ENCODE measurements around the gene CACNB2. TPM values are rescaled to one million over a fixed set of nuclear protein-coding genes. Genes with fewer than 3 reads are reported as not detected.

The CACNB2 gene
- total RNA-seq, 1 donor from 2014 or later, result 4.9 TPM

GRCh38 chr10:18571076-18571475, 430.9 kb downstream of the CACNB2 start:
- Mint-ChIP-seq H3K27ac (no peak overlapping the region), H3K27me3 (no peaks in the 10 kb centered on the region), H3K36me3 (ENCODE audit: insufficient read depth) (peaks cover 13% of the 10 kb centered on the region), H3K4me1 (ENCODE audit: low read depth) (no peaks in the 10 kb centered on the region), H3K9me3 (ENCODE audit: low read depth) (peaks cover 8% of the 10 kb centered on the region), H3K4me3 (ENCODE audit: low read depth) (no peak overlapping the region)
- TF ChIP-seq CTCF (IDR thresholded peaks at IDR 0.05; ENCODE audit: unreplicated experiment), result no peak
- no peak for DNase-seq (ENCODE audit: low spot score, unreplicated experiment)

GRCh38 chr10:18571780-18572179, 431.6 kb downstream of the CACNB2 start:
- no peak for TF ChIP-seq CTCF (IDR thresholded peaks at IDR 0.05; ENCODE audit: unreplicated experiment)
- H3K36me3 Mint-ChIP-seq (ENCODE audit: insufficient read depth), result peaks cover 16% of the 10 kb centered on the region
- no peaks in the 10 kb centered on the region for H3K4me1 Mint-ChIP-seq (ENCODE audit: low read depth)
- DNase-seq (ENCODE audit: low spot score, unreplicated experiment), result no peak
- H3K9me3 Mint-ChIP-seq (ENCODE audit: low read depth), result peaks cover 9% of the 10 kb centered on the region
- no peak overlapping the region for H3K27ac Mint-ChIP-seq
- no peak overlapping the region for H3K4me3 Mint-ChIP-seq (ENCODE audit: low read depth)
- H3K27me3 Mint-ChIP-seq, result no peaks in the 10 kb centered on the region

- no peak overlapping the region for H3K4me3 Mint-ChIP-seq (ENCODE audit: low read depth)
- peaks cover 25% of the 10 kb centered on the region for H3K36me3 Mint-ChIP-seq (ENCODE audit: insufficient read depth)
Observed at GRCh38 chr10:18572959-18573561, 432.8 kb downstream of the CACNB2 start.

GRCh38 chr10:18576586-18576985, 436.4 kb downstream of the CACNB2 start:
- Mint-ChIP-seq H3K9me3 (ENCODE audit: low read depth) (peaks cover 20% of the 10 kb centered on the region), H3K36me3 (ENCODE audit: insufficient read depth) (peaks cover 43% of the 10 kb centered on the region), H3K27me3 (no peaks in the 10 kb centered on the region)

More at GRCh38 chr10:18572959-18573561, 432.8 kb downstream of the CACNB2 start:
- H3K27me3 Mint-ChIP-seq, result no peaks in the 10 kb centered on the region
- H3K4me1 Mint-ChIP-seq (ENCODE audit: low read depth), result no peaks in the 10 kb centered on the region
- DNase-seq (ENCODE audit: low spot score, unreplicated experiment), result no peak
- no peak for TF ChIP-seq CTCF (IDR thresholded peaks at IDR 0.05; ENCODE audit: unreplicated experiment)
- H3K9me3 Mint-ChIP-seq (ENCODE audit: low read depth), result peaks cover 16% of the 10 kb centered on the region
- no peak overlapping the region for H3K27ac Mint-ChIP-seq

More at GRCh38 chr10:18576586-18576985, 436.4 kb downstream of the CACNB2 start:
- Mint-ChIP-seq H3K4me1 (ENCODE audit: low read depth) (no peaks in the 10 kb centered on the region), H3K4me3 (ENCODE audit: low read depth) (no peak overlapping the region), H3K27ac (no peak overlapping the region)
- no peak for TF ChIP-seq CTCF (IDR thresholded peaks at IDR 0.05; ENCODE audit: unreplicated experiment)
- no peak for DNase-seq (ENCODE audit: low spot score, unreplicated experiment)

Data from progenitor cell of endocrine pancreas (in vitro differentiated cells).